A673 (cell line): ENCODE data around the gene NEDD4. TPM values are rescaled to one million over a fixed set of nuclear protein-coding genes. Genes with fewer than 3 reads are reported as not detected.

Source experiments
- BruUV-seq: library from RNA; stranded (reverse); fragments of 400-500 nt; replicated peaks from 2 replicates; lab custom pipeline; 2021; lab: Mats Ljungman, UMichigan
- CTCF ChIA-PET: fragments of 300-600 bp; sonication (Branson Sonifier 250); formaldehyde crosslinking; loops from one replicate; lab custom pipeline; 2022; ENCODE audit warnings: antibody characterized with exemption; lab: Charles Lee
- POLR2A ChIA-PET: fragments of 300-600 bp; sonication (Branson Sonifier 250); formaldehyde crosslinking; loops from one replicate; lab custom pipeline; 2022; ENCODE audit warnings: antibody characterized with exemption; ENCODE audit not compliant: low non-redundant PET; lab: Charles Lee
- DNase-seq: peaks from one replicate; pipeline ENCODE4 v3.0.0-alpha.2; 2015; ENCODE audit warnings: low spot score
- H3K27ac ChIP-seq: fragments of 200-600 bp; sonication (generic); 2 replicates; pipeline ENCODE4 v1.5.1; 2016; ENCODE audit warnings: mixed run types, low read depth, mild to moderate bottlenecking, mixed read lengths, antibody characterized with exemption, low read length; ENCODE audit not compliant: poor library complexity, severe bottlenecking
- H3K27me3 ChIP-seq: fragments of 200-600 bp; sonication (generic); replicated peaks from 2 replicates; pipeline ENCODE4 v1.6.1; 2017; ENCODE audit warnings: mixed run types, low read depth, mild to moderate bottlenecking, mixed read lengths, antibody characterized with exemption, low read length; ENCODE audit not compliant: insufficient read depth, poor library complexity
- H3K36me3 ChIP-seq: fragments of 200-600 bp; sonication (generic); 2 replicates; pipeline ENCODE4 v1.6.1; 2016; ENCODE audit warnings: mixed run types, mild to moderate bottlenecking, mixed read lengths, antibody characterized with exemption, low read length; ENCODE audit not compliant: insufficient read depth, poor library complexity, severe bottlenecking
- H3K4me1 ChIP-seq: fragments of 200-600 bp; sonication (generic); 2 replicates; pipeline ENCODE4 v1.6.1; 2017; ENCODE audit warnings: mixed run types, mild to moderate bottlenecking, mixed read lengths, antibody characterized with exemption, low read length; ENCODE audit not compliant: insufficient read depth, poor library complexity, severe bottlenecking
- H3K4me3 ChIP-seq: fragments of 200-600 bp; sonication (generic); 2 replicates; pipeline ENCODE4 v1.5.1; 2016; ENCODE audit warnings: low read depth, mixed run types, mild to moderate bottlenecking, mixed read lengths, low read length; ENCODE audit not compliant: poor library complexity, severe bottlenecking
- H3K9me3 ChIP-seq: fragments of 200-600 bp; sonication (generic); 2 replicates; pipeline ENCODE4 v1.6.1; 2016; ENCODE audit warnings: mixed run types, low read depth, mild to moderate bottlenecking, mixed read lengths, antibody characterized with exemption, low read length; ENCODE audit not compliant: poor library complexity, severe bottlenecking
- CTCF ChIP-seq: fragments of 300-800, 200-600 bp; sonication (generic); conservative IDR thresholded peaks from 2 replicates; pipeline ENCODE4 v1.5.1; 2017; ENCODE audit warnings: low read depth, mild to moderate bottlenecking, antibody characterized with exemption, low read length, moderate library complexity, mixed read lengths
- EZH2 ChIP-seq: fragments of 200-600 bp; sonication (generic); IDR thresholded peaks from 2 replicates; pipeline ENCODE4 v1.6.1; 2017; ENCODE audit warnings: borderline replicate concordance, low read depth, mild to moderate bottlenecking, mixed read lengths, antibody characterized with exemption, low read length; ENCODE audit not compliant: poor library complexity, severe bottlenecking
- intact Hi-C: fragments of 100-400 bp; cut with micrococcal nuclease; formaldehyde crosslinking; loops from one replicate; pipeline ENCODE4 v1.10.0; 2022; ENCODE audit not compliant: unreplicated experiment
- total RNA-seq: library from RNA; stranded (reverse); gene quantifications from 2 replicates; pipeline ENCODE4 v1.2.3, GENCODE V29; 2021

Gene NEDD4
- total RNA-seq, 1 experiment from 2014 or later: 23.1 TPM

- no peak overlapping the region for H3K27ac ChIP-seq
- H3K4me3 ChIP-seq: no peak overlapping the region
- H3K27me3 ChIP-seq: no peaks in the 10 kb centered on the region
- no peak for TF ChIP-seq CTCF
- no peak for TF ChIP-seq EZH2
- no TSS peak for BruUV-seq
- ChIA-PET POLR2A (no interaction called here), CTCF (no interaction called here)
- intact Hi-C loops: no loop called here
- no peaks in the 10 kb centered on the region for H3K36me3 ChIP-seq
- H3K4me1 ChIP-seq: peaks cover 12% of the 10 kb centered on the region
- DNase-seq: no peak
- H3K9me3 ChIP-seq: no peaks in the 10 kb centered on the region
These were observed 165.5 kb downstream of the NEDD4 start for GRCh38 chr15:55827955-55828354.

GRCh38 chr15:55827204-55827603 lies 166.2 kb downstream of the NEDD4 start:
- H3K9me3 ChIP-seq: no peaks in the 10 kb centered on the region
- BruUV-seq: no TSS peak
- DNase-seq: peak; percentile 14

GRCh38 chr15:55824857-55825613 lies 168.4 kb downstream of the NEDD4 start:
- H3K36me3 ChIP-seq: no peaks in the 10 kb centered on the region
- BruUV-seq: no TSS peak
- no peak for DNase-seq
- POLR2A ChIA-PET: no interaction called here
- H3K27me3 ChIP-seq: no peaks in the 10 kb centered on the region
- H3K4me3 ChIP-seq: no peak overlapping the region
- no peak overlapping the region for H3K27ac ChIP-seq
- H3K4me1 ChIP-seq: peaks cover 13% of the 10 kb centered on the region
- intact Hi-C loops: no loop called here
- no peaks in the 10 kb centered on the region for H3K9me3 ChIP-seq
- TF ChIP-seq EZH2 (no peak), CTCF (0 out of 2 replicates have a peak, but pooled peaks have one; percentile 12)
- CTCF ChIA-PET: no interaction called here

More at GRCh38 chr15:55827204-55827603, 166.2 kb downstream of the NEDD4 start:
- POLR2A ChIA-PET: no interaction called here
- Histone ChIP-seq H3K4me1 (peaks cover 13% of the 10 kb centered on the region), H3K36me3 (no peaks in the 10 kb centered on the region), H3K4me3 (no peak overlapping the region), H3K27ac (no peak overlapping the region), H3K27me3 (no peaks in the 10 kb centered on the region)
- intact Hi-C loops: no loop called here
- no peak for TF ChIP-seq EZH2
- no peak for TF ChIP-seq CTCF
- CTCF ChIA-PET: no interaction called here
